Esophagus squamous epithelium (tissue), 4 donors: ENCODE measurements around the gene COG4.

Experiments used
- CTCF ChIP-seq, 6 experiments: fragments of 450-650 bp in 4 of 6; fragments of 200-600 bp in 2 of 6; sonication (generic) in 2 of 6; IDR thresholded peaks; one replicate each; pipeline ENCODE4 v1.5.1; 2016 to 2019; ENCODE audit warnings: antibody characterized with exemption in 6 of 6, mild to moderate bottlenecking in 4 of 6, moderate library complexity in 4 of 6
- POLR2A ChIP-seq, 4 donors: fragments of 450-650 bp; IDR thresholded peaks; one replicate each; pipeline ENCODE4 v1.6.1; 2017; ENCODE audit warnings: antibody characterized with exemption in 4 of 4, mild to moderate bottlenecking in 4 of 4, moderate library complexity in 3 of 4

- TF ChIP-seq CTCF (IDR thresholded peaks at IDR 0.05) (no peak), POLR2A (IDR thresholded peaks at IDR 0.05) (no peak)
Observed at GRCh38 chr16:70463235-70463634, 60.1 kb downstream of the COG4 start.
